IMR-90 (cell line): ENCODE results near the gene CHMP5. TPM values are rescaled to one million over a fixed set of nuclear protein-coding genes. Genes with fewer than 3 reads are reported as not detected.

Experiments used
- ATAC-seq: fragments of 200-7000 bp; cut with Tn5 transposase; 2 replicates; pipeline ENCODE4 v1.9.1; 2020; ENCODE audit warnings: low read depth, mild to moderate bottlenecking, moderate library complexity
- BruUV-seq: library from RNA; stranded (reverse); fragments of 400-500 nt; replicated peaks from 2 replicates; lab custom pipeline; 2021; lab: Mats Ljungman, UMichigan
- CTCF ChIA-PET: fragments of 300-600 bp; formaldehyde crosslinking; extraction: SDS; loops from one replicate; lab custom pipeline; 2021; ENCODE audit warnings: antibody characterized with exemption; lab: Yijun Ruan, JAX
- POLR2A ChIA-PET: fragments of 300-600 bp; sonication (Branson Sonifier 250); formaldehyde crosslinking; loops from one replicate; lab custom pipeline; 2022; ENCODE audit warnings: antibody characterized with exemption; ENCODE audit not compliant: unreplicated experiment; lab: Charles Lee
- DNase-seq: peaks from one replicate; pipeline ENCODE4 v3.0.0; 2013
- H2AFZ ChIP-seq: replicated peaks from 2 replicates; pipeline ENCODE3; 2013; ENCODE audit warnings: low read length, mild to moderate bottlenecking; ENCODE audit not compliant: poor library complexity
- H2AK5ac ChIP-seq: 2 replicates; pipeline ENCODE4 v1.6.1; 2013; ENCODE audit warnings: low read depth, low read length, inconsistent platforms
- H2AK9ac ChIP-seq: replicated peaks from 2 replicates; pipeline ENCODE3; 2013; ENCODE audit warnings: mild to moderate bottlenecking, low read depth, low read length, moderate library complexity; ENCODE audit not compliant: poor library complexity
- H2BK120ac ChIP-seq: 2 replicates; pipeline ENCODE4 v1.6.1; 2013; ENCODE audit warnings: low read depth, low read length, inconsistent platforms
- H2BK15ac ChIP-seq: 3 replicates; pipeline ENCODE4 v1.6.1; 2013; ENCODE audit warnings: low read depth, low read length, inconsistent platforms
- H2BK20ac ChIP-seq: 2 replicates; pipeline ENCODE4 v1.6.1; 2013; ENCODE audit warnings: low read depth, mild to moderate bottlenecking, inconsistent platforms, low read length, moderate library complexity
- H2BK5ac ChIP-seq: 2 replicates; pipeline ENCODE4 v1.6.1; 2013; ENCODE audit warnings: mild to moderate bottlenecking, low read depth, low read length, inconsistent platforms; ENCODE audit not compliant: poor library complexity, severe bottlenecking
- H3K14ac ChIP-seq: replicated peaks from 2 replicates; pipeline ENCODE4 v1.6.1; 2013; ENCODE audit warnings: low read depth, low read length, inconsistent platforms
- H3K18ac ChIP-seq: 2 replicates; pipeline ENCODE4 v1.6.1; 2013; ENCODE audit warnings: low read depth, low read length, control low read depth
- H3K23ac ChIP-seq: 2 replicates; pipeline ENCODE4 v1.6.1; 2013; ENCODE audit warnings: low read depth, low read length, inconsistent platforms
- H3K27ac ChIP-seq: 2 replicates; pipeline ENCODE4 v1.5.1; 2013; ENCODE audit warnings: mild to moderate bottlenecking, control low read depth, low read length; ENCODE audit not compliant: insufficient read depth
- H3K27me3 ChIP-seq: 2 replicates; pipeline ENCODE4 v1.6.1; 2013; ENCODE audit warnings: low read length; ENCODE audit not compliant: control insufficient read depth, insufficient read depth
- H3K36me3 ChIP-seq: 2 replicates; pipeline ENCODE4 v1.6.1; 2013; ENCODE audit warnings: low read length, mixed read lengths; ENCODE audit not compliant: control insufficient read depth, insufficient read depth
- H3K4ac ChIP-seq: 2 replicates; pipeline ENCODE4 v1.6.1; 2013; ENCODE audit warnings: low read depth, low read length, inconsistent platforms
- H3K4me1 ChIP-seq: 2 replicates; pipeline ENCODE4 v1.6.1; 2013; ENCODE audit warnings: low read length, mixed read lengths; ENCODE audit not compliant: control insufficient read depth, insufficient read depth
- H3K4me2 ChIP-seq: 2 replicates; pipeline ENCODE4 v1.6.1; 2013; ENCODE audit warnings: low read depth, mild to moderate bottlenecking, control low read depth, low read length, moderate library complexity
- H3K4me3 ChIP-seq: 2 replicates; pipeline ENCODE4 v1.5.1; 2013; ENCODE audit warnings: low read depth, mild to moderate bottlenecking, control low read depth, low read length, moderate library complexity; ENCODE audit not compliant: insufficient read depth
- H3K56ac ChIP-seq: 2 replicates; pipeline ENCODE4 v1.6.1; 2013; ENCODE audit warnings: low read length, inconsistent platforms; ENCODE audit not compliant: insufficient read depth; ENCODE audit errors: extremely low read depth
- H3K79me1 ChIP-seq, 2 experiments: 2 replicates each; pipeline ENCODE4 v1.6.1; 2013; ENCODE audit warnings: low read length in 2 of 2, inconsistent platforms in 1 of 2, low read depth in 1 of 2
- H3K9ac ChIP-seq: 2 replicates; pipeline ENCODE4 v1.6.1; 2013; ENCODE audit warnings: low read depth, low read length, control low read depth
- H3K9me1 ChIP-seq: 2 replicates; pipeline ENCODE4 v1.6.1; 2013; ENCODE audit warnings: low read length, inconsistent platforms; ENCODE audit not compliant: insufficient read depth
- H3K9me3 ChIP-seq: 2 replicates; pipeline ENCODE4 v1.6.1; 2013; ENCODE audit warnings: low read length; ENCODE audit not compliant: control insufficient read depth, insufficient read depth
- H4K20me1 ChIP-seq: 2 replicates; pipeline ENCODE4 v1.6.1; 2013; ENCODE audit warnings: low read length, inconsistent platforms; ENCODE audit not compliant: insufficient read depth
- H4K5ac ChIP-seq: 2 replicates; pipeline ENCODE4 v1.6.1; 2013; ENCODE audit warnings: mild to moderate bottlenecking, low read depth, low read length, control low read depth
- H4K8ac ChIP-seq, 2 experiments: 2 replicates each; pipeline ENCODE4 v1.6.1; 2013; ENCODE audit warnings: low read depth in 2 of 2, low read length in 2 of 2, control low read depth in 1 of 2, inconsistent platforms in 1 of 2
- H4K91ac ChIP-seq: 2 replicates; pipeline ENCODE4 v1.6.1; 2013; ENCODE audit warnings: low read depth, low read length, inconsistent platforms; ENCODE audit not compliant: insufficient read depth
- BHLHE40 ChIP-seq: fragments of 150-350 bp; IDR thresholded peaks from 2 replicates; pipeline ENCODE4 v1.6.1; 2016; ENCODE audit warnings: mild to moderate bottlenecking, low read depth, low read length
- CEBPB ChIP-seq: IDR thresholded peaks from 2 replicates; pipeline ENCODE4 v1.6.1; 2012; ENCODE audit warnings: low read depth, low read length, improper control_type of control experiment
- CHD1 ChIP-seq: IDR thresholded peaks from 2 replicates; pipeline ENCODE4 v1.6.1; 2012; ENCODE audit warnings: low read depth, low read length, improper control_type of control experiment
- CTCF ChIP-seq: conservative IDR thresholded peaks from 2 replicates; pipeline ENCODE4 v1.5.1; 2012; ENCODE audit warnings: mild to moderate bottlenecking, low read depth, low read length, improper control_type of control experiment
- FOS ChIP-seq: fragments of 150-350 bp; IDR thresholded peaks from 2 replicates; pipeline ENCODE4 v1.6.1; 2016; ENCODE audit warnings: low read depth, low read length
- MAFK ChIP-seq: IDR thresholded peaks from 2 replicates; pipeline ENCODE4 v1.6.1; 2012; ENCODE audit warnings: low read depth, low read length, improper control_type of control experiment
- MAZ ChIP-seq: IDR thresholded peaks from 2 replicates; pipeline ENCODE4 v1.6.1; 2012; ENCODE audit warnings: low read depth, mild to moderate bottlenecking, low read length, improper control_type of control experiment, moderate library complexity, borderline replicate concordance
- MXI1 ChIP-seq: IDR thresholded peaks from 2 replicates; pipeline ENCODE4 v1.6.1; 2012; ENCODE audit warnings: low read depth, mild to moderate bottlenecking, low read length, moderate library complexity, borderline replicate concordance
- NFE2L2 ChIP-seq: fragments of 150-350 bp; IDR thresholded peaks from 2 replicates; pipeline ENCODE4 v1.6.1; 2016; ENCODE audit warnings: low read depth, mild to moderate bottlenecking, low read length
- POLR2A ChIP-seq: IDR thresholded peaks from 2 replicates; pipeline ENCODE4 v1.6.1; 2012; ENCODE audit warnings: mild to moderate bottlenecking, low read depth, low read length
- RAD21 ChIP-seq: IDR thresholded peaks from 2 replicates; pipeline ENCODE4 v1.6.1; 2012; ENCODE audit warnings: low read length, improper control_type of control experiment
- RCOR1 ChIP-seq: IDR thresholded peaks from 2 replicates; pipeline ENCODE4 v1.6.1; 2012; ENCODE audit warnings: mild to moderate bottlenecking, low read length, improper control_type of control experiment; ENCODE audit not compliant: insufficient replicate concordance
- RFX5 ChIP-seq: IDR thresholded peaks from 2 replicates; pipeline ENCODE4 v1.8.0; 2012; ENCODE audit warnings: low read depth, mild to moderate bottlenecking, low read length, moderate library complexity
- SMC3 ChIP-seq: fragments of 150-350 bp; IDR thresholded peaks from 2 replicates; pipeline ENCODE4 v1.6.1; 2016; ENCODE audit warnings: low read depth, mild to moderate bottlenecking, antibody characterized with exemption, low read length, moderate library complexity
- USF2 ChIP-seq: fragments of 150-350 bp; IDR thresholded peaks from 2 replicates; pipeline ENCODE4 v1.6.1; 2017; ENCODE audit warnings: mild to moderate bottlenecking, antibody characterized with exemption, low read length, low read depth
- WGBS, 2 experiments: methylation state at CpG; one replicate each; pipeline versions ENCODE4 v1.1.5 to v1.1.7; 2013; ENCODE audit warnings: missing lambda C conversion rate in 2 of 2; ENCODE audit not compliant: insufficient read length in 1 of 2; ENCODE audit errors: extremely low coverage in 2 of 2; 5-methylcytosine and 5-hydroxymethylcytosine counted together
- dilution Hi-C: fragments of 300-500 bp; cut with HindIII; formaldehyde crosslinking; loops from one replicate; pipeline ENCODE4 v1.14.3; 2018; ENCODE audit warnings: low sequenced_read_pairs; ENCODE audit not compliant: unreplicated experiment
- in situ Hi-C: fragments of 300-500 bp; cut with MboI; formaldehyde crosslinking; loops from 3 replicates; pipeline ENCODE4 v1.14.3; 2019; ENCODE audit warnings: low sequenced_read_pairs, inconsistent platforms, mixed read lengths
- intact Hi-C: fragments of 100-400 bp; cut with micrococcal nuclease; formaldehyde crosslinking; loops from 2 replicates; pipeline ENCODE4 v1.10.0; 2022
- polyA plus RNA-seq, 3 experiments: library from polyadenylated mRNA; depleted of rRNA; stranded (reverse); fragments of >200 nt; gene quantifications; 2 replicates each; pipeline ENCODE4 v1.2.3, GENCODE V29; 2012; ENCODE audit warnings: low replicate concordance in 1 of 3
- total RNA-seq: library from RNA; depleted of rRNA; stranded (reverse); fragments of >200 nt; gene quantifications from 2 replicates; pipeline ENCODE4 v1.2.3, GENCODE V29; 2012
- TF ChIP-seq, protein P1 (sequence below): fragments of 150-350 bp; IDR thresholded peaks from 2 replicates; pipeline ENCODE4 v1.6.1; 2016; ENCODE audit warnings: low read depth, mild to moderate bottlenecking, low read length, moderate library complexity, borderline replicate concordance

The CHMP5 gene
- total and polyA plus RNA-seq, 2 of the 4 experiments (the other 2 are of a cell fraction): 70.6 to 80.8 TPM

DNA sequence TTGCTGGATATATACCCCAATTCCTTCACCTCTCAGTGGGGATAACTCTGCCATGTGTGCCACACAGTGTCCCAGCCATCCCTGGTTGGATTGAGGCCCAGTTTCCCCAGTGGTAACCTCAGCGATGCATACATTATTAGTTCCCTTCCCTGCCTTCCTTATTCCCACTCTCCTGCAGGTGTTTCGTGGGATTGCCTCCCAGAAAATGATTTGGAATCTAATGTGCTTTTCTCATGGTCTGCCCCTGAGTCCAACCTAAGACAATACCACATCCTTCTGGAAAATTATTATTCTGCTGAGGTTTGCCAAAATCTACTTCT, 33.3 kb upstream of the CHMP5 start:
- no peak overlapping the region for H4K8ac ChIP-seq
- H2AK5ac ChIP-seq: peak overlapping the region; percentile 32; the same call in 1 of the 2 replicates
- H3K4me2 ChIP-seq: no peak overlapping the region
- H3K79me1 ChIP-seq: peaks cover 0 to 3% of the 10 kb centered on the region in 2 experiments; a peak in 1 of 4 replicates
- no peaks in the 10 kb centered on the region for H3K9me3 ChIP-seq
- in situ Hi-C loops: no loop called here
- no peaks in the 10 kb centered on the region for H3K36me3 ChIP-seq
- intact Hi-C loops: no loop called here
- H3K4me1 ChIP-seq: peaks cover 19% of the 10 kb centered on the region
- H2AK9ac ChIP-seq: no peak overlapping the region
- H2BK15ac ChIP-seq: no peak overlapping the region
- H3K9me1 ChIP-seq: peaks cover 25% of the 10 kb centered on the region
- H4K5ac ChIP-seq: no peak overlapping the region
- H2BK120ac ChIP-seq: 0 out of 2 replicates have a peak overlapping the region, but pooled peaks have one; percentile 27
- no peaks in the 10 kb centered on the region for H4K20me1 ChIP-seq
- no peak overlapping the region for H2BK20ac ChIP-seq
- H3K23ac ChIP-seq: no peak overlapping the region
- TF ChIP-seq SMC3: no peak
- no peak for TF ChIP-seq RFX5
- TF ChIP-seq RAD21: no peak
- no peak for TF ChIP-seq RCOR1
- TF ChIP-seq USF2: no peak
- no peak for TF ChIP-seq MAFK
- TF ChIP-seq MXI1: no peak
- no peak for TF ChIP-seq FOS
- TF ChIP-seq MAZ: no peak
- TF ChIP-seq CHD1: no peak
- no peak for TF ChIP-seq POLR2A
- TF ChIP-seq CTCF: no peak
- no peak for TF ChIP-seq CEBPB
- no peak for TF ChIP-seq BHLHE40
- no peak for TF ChIP-seq NFE2L2
- TF ChIP-seq, protein P1, sequence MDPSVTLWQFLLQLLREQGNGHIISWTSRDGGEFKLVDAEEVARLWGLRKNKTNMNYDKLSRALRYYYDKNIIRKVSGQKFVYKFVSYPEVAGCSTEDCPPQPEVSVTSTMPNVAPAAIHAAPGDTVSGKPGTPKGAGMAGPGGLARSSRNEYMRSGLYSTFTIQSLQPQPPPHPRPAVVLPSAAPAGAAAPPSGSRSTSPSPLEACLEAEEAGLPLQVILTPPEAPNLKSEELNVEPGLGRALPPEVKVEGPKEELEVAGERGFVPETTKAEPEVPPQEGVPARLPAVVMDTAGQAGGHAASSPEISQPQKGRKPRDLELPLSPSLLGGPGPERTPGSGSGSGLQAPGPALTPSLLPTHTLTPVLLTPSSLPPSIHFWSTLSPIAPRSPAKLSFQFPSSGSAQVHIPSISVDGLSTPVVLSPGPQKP: no peak
- no peak overlapping the region for H3K14ac ChIP-seq
- no peak overlapping the region for H3K27ac ChIP-seq
- WGBS, 2 experiments: no CpG with 5 or more reads among the region's 2 CpGs
- H3K9ac ChIP-seq: no peak overlapping the region
- ATAC-seq: no peak
- H3K4me3 ChIP-seq: no peak overlapping the region
- BruUV-seq: no TSS peak
- dilution Hi-C loops: no loop called here
- H2AFZ ChIP-seq: no peak overlapping the region
- ChIA-PET CTCF (no interaction called here), POLR2A (no interaction called here)
- no peak overlapping the region for H3K4ac ChIP-seq
- H2BK5ac ChIP-seq: no peak overlapping the region
- H3K56ac ChIP-seq: no peak overlapping the region
- DNase-seq: no peak
- peak overlapping the region; percentile 35 for H4K91ac ChIP-seq
- H3K27me3 ChIP-seq: no peaks in the 10 kb centered on the region
- no peak overlapping the region for H3K18ac ChIP-seq
